OCI-LY3 (cell line): ENCODE data around the gene DGKB.

Source experiments
- EZH2phosphoT487 ChIP-seq: fragments of 200-600 bp; shearing (Covaris generic); IDR thresholded peaks from 2 replicates; pipeline ENCODE4 v1.6.1; 2018; ENCODE audit warnings: antibody characterized with exemption, mixed run types, low read depth
- TF ChIP-seq, protein P1 (sequence below): fragments of 200-600, 300-600 bp; sonication (generic); IDR thresholded peaks from 2 replicates; pipeline ENCODE4 v1.5.1; 2014; ENCODE audit warnings: antibody characterized with exemption, low read length, low read depth

DNA sequence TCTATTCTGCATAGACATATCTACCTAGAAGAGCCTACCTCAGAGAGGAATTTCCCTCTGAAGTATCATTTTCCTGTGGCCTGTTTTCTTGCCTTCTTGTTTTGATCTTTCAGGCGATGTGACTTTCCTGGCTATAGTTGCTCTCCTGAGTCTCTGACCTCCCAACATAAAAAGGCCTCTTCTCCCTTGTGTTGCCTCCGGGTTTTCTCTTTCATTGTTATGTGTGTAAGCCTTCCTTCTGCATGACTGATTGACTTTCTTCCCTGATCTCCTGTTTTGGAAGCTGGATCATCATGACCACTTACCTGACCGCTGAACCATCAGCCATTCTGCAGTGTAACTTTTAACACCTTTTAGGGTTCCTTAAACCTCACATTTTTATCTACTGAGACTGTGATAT lies 471.6 kb downstream of the DGKB start:
- TF ChIP-seq, protein P1, sequence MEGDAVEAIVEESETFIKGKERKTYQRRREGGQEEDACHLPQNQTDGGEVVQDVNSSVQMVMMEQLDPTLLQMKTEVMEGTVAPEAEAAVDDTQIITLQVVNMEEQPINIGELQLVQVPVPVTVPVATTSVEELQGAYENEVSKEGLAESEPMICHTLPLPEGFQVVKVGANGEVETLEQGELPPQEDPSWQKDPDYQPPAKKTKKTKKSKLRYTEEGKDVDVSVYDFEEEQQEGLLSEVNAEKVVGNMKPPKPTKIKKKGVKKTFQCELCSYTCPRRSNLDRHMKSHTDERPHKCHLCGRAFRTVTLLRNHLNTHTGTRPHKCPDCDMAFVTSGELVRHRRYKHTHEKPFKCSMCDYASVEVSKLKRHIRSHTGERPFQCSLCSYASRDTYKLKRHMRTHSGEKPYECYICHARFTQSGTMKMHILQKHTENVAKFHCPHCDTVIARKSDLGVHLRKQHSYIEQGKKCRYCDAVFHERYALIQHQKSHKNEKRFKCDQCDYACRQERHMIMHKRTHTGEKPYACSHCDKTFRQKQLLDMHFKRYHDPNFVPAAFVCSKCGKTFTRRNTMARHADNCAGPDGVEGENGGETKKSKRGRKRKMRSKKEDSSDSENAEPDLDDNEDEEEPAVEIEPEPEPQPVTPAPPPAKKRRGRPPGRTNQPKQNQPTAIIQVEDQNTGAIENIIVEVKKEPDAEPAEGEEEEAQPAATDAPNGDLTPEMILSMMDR: no peak
- no peak for TF ChIP-seq EZH2phosphoT487
